ELF-1 (cell line): ENCODE data around the gene DRD2.

Experiments used
- DNase-seq: peaks from one replicate; pipeline ENCODE4 v3.0.0-alpha.2; 2016; ENCODE audit warnings: low read depth, low spot score

DRD2 gene

GRCh38 chr11:113484223-113484622, 9.0 kb upstream of the DRD2 start:
- no peak for DNase-seq

- no peak for DNase-seq
Measured at GRCh38 chr11:113481672-113482071, 6.5 kb upstream of the DRD2 start.

GRCh38 chr11:113481226-113481625, 6.0 kb upstream of the DRD2 start:
- no peak for DNase-seq

DNA sequence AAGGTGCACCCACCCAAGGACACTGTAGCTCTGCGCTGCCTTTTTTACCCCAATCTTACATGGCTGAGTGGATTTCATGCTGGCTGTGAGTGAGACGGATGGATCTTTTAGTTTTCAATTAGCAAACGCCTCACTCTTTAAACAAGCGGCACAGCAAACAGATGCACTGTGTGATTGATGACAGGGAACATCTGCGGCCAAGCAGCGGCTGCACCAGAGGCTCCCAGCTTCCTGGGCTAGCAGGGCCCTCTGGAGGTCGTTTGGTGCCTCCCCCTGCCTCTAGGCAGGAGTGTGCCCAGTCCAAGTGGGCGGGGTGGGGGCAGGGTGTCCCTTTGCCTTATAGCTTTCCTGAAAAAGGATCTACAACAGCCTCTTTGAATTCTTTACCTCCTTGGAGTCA, 2.1 kb upstream of the DRD2 start:
- DNase-seq, result peak; percentile 67

GRCh38 chr11:113476553-113476952, 1.4 kb upstream of the DRD2 start:
- no peak for DNase-seq

DNA sequence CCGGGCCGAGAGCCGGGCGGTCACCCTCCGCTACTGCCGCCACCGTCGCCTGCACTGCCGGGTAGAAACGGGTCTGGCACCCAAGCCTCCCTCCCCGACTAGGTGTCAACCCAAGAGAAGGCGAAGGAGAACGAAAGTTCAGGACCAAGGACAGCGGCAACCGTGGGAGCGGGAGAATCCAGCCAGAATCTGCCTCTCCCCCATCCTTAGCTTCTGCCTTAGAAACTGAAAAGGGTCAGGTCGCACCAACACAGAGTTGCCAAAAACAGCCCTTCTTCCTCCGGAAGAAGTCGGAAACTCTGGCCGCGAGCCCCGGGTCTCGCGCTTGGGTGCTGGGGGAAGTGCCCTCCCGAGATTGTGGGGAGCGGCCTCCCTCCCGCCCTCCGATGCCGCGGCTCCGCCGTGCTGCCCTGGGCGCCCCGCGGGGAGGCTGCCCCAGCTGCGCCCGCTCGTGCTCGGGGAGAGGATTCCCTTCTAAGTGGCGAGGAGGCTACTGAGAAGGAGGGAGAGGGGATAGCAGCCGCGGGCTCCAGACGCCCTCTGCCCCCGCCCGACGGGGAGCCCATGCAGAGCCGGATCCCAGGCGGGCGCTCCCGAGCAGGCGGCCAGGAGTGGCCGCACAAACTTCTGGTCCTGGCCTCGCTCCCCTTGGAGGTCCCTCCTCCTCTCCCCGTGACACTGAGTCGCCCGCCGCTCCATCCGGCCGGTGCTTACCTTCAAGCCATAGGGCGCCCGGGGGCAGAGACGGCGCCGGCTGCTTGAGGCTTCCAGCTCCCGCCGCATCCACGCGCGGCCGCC, 637 bp downstream of the DRD2 start:
- DNase-seq, result peak; percentile 94

DNA sequence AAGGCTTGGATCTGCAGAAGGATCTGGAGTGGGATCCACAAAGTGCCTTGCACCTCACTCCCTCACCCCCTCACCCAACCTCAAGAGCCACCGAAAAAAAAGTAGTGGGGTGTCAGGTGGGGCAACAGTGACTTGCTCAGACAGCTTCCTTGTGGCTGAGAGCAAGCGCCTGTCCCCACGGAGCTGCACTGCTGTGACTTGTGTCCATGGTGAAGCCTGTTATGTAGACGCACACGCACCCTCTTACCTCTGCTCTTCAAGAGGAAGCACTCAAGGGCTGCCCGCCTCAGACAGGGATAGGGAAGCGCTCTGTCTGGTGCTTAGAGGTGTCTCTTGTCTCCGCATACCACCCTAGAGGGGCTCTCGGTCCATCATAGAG, 1.2 kb downstream of the DRD2 start:
- no peak for DNase-seq

- no peak for DNase-seq
Measured at GRCh38 chr11:113472471-113472870, 2.7 kb downstream of the DRD2 start.

DNA sequence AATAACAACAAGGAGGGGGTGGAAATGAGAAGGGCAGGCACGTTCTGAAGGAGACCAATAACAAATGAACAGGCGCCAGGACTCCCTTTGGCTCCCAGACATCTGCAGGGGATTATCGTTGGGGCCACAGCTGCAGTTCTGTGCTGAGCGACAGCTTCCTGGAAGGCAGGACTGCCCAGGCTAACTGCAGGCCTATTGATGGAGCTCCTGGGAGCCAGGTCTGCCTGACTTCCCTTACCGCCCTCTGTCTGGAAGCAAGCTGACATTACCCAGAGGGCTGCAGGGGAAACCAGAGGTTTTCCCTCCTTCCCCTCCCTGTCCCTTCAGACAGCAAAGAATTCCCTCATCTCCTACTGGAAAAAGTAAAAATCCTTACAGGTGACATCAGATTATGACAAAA, 5.0 kb downstream of the DRD2 start:
- DNase-seq, result peak; percentile 36

DNA sequence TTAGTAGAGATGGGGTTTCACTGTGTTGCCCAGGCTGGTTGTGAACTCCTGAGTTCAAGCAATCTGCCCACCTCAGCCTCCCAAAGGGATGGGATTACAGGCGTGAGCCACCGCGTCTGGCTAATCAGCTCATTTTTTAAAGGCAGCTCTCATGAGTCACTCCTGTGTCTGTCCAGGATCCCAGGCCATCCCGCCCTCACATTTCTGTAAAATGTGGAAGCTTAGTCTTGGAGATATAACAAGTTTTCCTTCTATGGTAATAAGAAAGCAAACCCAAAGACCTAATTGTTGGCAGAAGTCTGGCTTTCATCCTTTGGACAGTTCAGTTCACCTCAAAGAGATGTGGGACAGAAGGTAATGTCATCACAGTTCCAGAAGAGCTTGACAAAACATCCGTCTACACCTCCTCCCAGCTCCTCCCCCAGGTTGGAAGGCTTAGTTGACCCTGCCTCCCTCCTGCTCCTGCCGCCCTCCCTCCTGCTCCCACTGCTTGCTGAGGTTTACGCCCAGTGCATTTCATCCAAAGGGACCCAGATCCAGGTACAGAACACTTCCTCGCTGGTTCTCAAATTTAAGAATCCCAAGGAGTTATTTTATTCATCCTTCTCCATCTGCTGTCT, 6.4 kb downstream of the DRD2 start:
- DNase-seq, result peak; percentile 42

GRCh38 chr11:113467545-113467944, 7.7 kb downstream of the DRD2 start:
- DNase-seq, result no peak

- no peak for DNase-seq
Measured at GRCh38 chr11:113465786-113466185, 9.4 kb downstream of the DRD2 start.

DNA sequence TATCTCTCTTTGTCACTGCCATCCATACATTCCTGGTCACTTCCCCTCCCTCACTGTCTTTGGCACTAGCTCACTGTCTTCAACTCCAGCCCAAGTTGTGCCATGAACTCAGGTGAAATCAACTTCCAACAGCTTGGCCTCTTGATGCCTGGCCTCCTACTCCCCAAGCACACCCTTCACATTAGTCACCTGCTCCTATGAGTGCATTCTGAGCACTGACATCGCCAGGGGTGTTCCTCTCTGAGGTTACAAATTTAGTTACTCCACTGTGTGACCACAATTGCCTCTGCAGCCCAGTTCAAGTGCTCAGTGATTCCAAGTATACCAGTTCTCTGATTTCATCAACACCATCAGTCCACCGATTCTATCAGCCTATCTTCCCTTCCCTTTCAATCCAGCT, 10.8 kb downstream of the DRD2 start:
- DNase-seq, result no peak

DNA sequence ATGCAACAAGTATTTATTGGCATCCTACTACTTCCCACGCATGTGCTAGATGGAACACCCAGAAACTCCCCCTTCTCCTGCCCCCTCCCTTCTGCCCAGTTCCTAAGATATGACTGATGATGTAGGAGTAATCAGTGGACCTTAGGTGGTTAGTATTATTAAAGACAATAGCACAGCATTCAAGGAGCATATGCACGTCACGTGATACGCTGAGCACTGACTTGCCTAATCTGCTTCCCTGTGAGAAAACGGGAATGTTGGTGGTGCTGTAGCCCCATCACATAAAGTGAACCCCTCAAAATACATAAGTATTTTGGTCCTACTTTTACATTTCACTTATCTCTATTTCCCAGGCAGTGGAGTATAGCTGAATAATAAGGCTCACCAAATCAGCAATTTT, 12.4 kb downstream of the DRD2 start:
- no peak for DNase-seq

- no peak for DNase-seq
Measured at GRCh38 chr11:113461639-113462038, 13.6 kb downstream of the DRD2 start.

- no peak for DNase-seq
Measured at GRCh38 chr11:113460469-113460868, 14.7 kb downstream of the DRD2 start.

GRCh38 chr11:113458189-113458588, 17.0 kb downstream of the DRD2 start:
- DNase-seq, result no peak

- DNase-seq, result peak; percentile 77
Measured at GRCh38 chr11:113457784-113458183, 17.4 kb downstream of the DRD2 start.

GRCh38 chr11:113454455-113454854, 20.7 kb downstream of the DRD2 start:
- no peak for DNase-seq

GRCh38 chr11:113449743-113450142, 25.5 kb downstream of the DRD2 start:
- DNase-seq, result no peak

- DNase-seq, result no peak
Measured at GRCh38 chr11:113448316-113448677, 26.9 kb downstream of the DRD2 start.

DNA sequence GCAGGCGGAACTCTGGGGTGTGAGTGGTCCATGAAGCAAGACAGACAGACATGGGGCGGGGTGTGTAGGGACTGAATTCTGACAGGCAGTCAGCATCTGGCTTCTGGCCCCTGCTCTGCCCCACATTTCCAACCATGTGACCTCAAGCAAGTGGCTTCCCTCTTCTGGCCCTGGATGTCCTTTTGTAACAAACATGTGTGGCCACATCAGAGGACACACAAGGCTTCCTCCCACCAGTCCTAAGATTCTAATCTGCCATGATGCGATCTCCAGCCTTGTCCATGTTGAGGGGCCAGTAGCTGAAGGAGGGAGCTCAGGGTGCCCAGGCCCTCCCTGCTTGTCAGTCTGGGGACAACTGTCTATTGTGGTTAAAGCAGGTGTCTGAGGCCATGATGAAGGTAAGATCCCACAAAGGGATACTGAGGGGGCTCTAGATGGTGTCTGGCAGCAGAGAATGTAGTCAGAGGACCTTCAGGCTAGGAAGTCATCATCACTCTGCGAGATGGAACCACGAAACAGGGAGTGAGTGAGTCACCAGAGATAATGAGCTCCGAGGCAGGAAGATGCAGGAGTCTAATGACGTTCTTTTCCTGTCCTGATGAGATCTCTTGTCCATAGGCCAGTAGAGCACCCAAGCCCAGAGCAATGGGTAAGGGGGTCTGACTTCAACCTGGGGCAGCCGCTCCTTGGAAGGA, 27.4 kb downstream of the DRD2 start:
- DNase-seq, result peak; percentile 14

DNA sequence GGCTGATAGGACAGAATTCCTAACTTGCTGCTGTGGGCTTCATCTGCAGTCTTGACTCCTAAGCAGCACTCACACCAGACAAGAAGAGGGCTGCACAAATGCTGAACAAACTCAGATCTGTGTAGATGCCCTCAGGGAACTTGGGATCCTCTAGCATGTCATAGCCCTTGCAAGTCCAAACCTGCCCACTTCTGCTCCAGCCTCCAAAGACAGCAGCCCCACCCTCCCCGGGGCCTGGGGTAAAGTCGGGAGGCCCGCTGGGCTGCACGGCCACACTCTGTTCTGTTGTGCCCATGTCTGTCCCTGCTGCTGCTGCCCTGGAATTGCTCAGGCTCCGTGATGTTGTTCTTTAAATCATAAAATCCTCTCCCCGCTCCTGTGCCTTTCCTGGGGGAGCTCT, 28.3 kb downstream of the DRD2 start:
- peak; percentile 53 for DNase-seq
